Astrocyte (in vitro differentiated cells and primary cell): ENCODE results near the gene CAMKMT.

Experiments used
- CTCF ChIP-seq: IDR thresholded peaks from 2 replicates; pipeline ENCODE4 v1.5.1; 2011; ENCODE audit warnings: low read depth, mild to moderate bottlenecking, inconsistent platforms, low read length, moderate library complexity; ENCODE audit not compliant: insufficient read depth
- EZH2 ChIP-seq: IDR thresholded peaks from 2 replicates; pipeline ENCODE4 v1.6.1; 2012; ENCODE audit warnings: mild to moderate bottlenecking, low read length, inconsistent platforms; ENCODE audit not compliant: insufficient read depth

- TF ChIP-seq CTCF (no peak), EZH2 (no peak)
These were observed 423.7 kb downstream of the CAMKMT start for GRCh38 chr2:44785433-44785832.
